Adipose tissue (tissue), 3 donors: ENCODE results near the gene ACP1. TPM values are rescaled to one million over a fixed set of nuclear protein-coding genes. Genes with fewer than 3 reads are reported as not detected.

ENCODE experiments used
- H3K27ac ChIP-seq: one replicate; pipeline ENCODE4 v1.5.1; 2013; ENCODE audit warnings: low read depth, low read length
- WGBS, 3 donors: extraction: QIAGEN DNeasy Blood & Tissue Kit; methylation state at CpG; one replicate each; pipeline ENCODE4 v1.1.7; 2013; 5-methylcytosine and 5-hydroxymethylcytosine counted together
- polyA plus RNA-seq, 3 donors: library from polyadenylated mRNA; stranded (reverse); fragments of 200-250 nt; gene quantifications; one replicate each; pipeline ENCODE4 v1.2.3, GENCODE V29; 2013
- donor health status: healthy with polysubstance abuse.
- donor health status: Bipolar disorder and iron deficiency.
- donor health status: healthy.

ACP1 gene
- polyA plus RNA-seq: 10 to 100 TPM; 58.2 to 77.2 (median 65.4) TPM

GRCh38 chr2:264493-265468, at the start of gene ACP1:
TSS of gene ACP1 (plus strand) at chr2:264947. CDS start at chr2:264965, 18 bp downstream.
- H3K27ac ChIP-seq: no peak within 1 kb of the TSS

GRCh38 chr2:216068-216467, 48.7 kb upstream of the ACP1 start:
- WGBS, 3 donors: 84 to 93% (median 90%) methylated on average over 3 of the region's 3 CpGs
- H3K27ac ChIP-seq: no peak overlapping the region

More at GRCh38 chr2:264493-265468, at the start of gene ACP1:
- 0 to 1% (median 1%) methylated on average over 58 to 73 of the region's 73 CpGs for WGBS, 3 donors

GRCh38 chr2:223451-223850, 41.3 kb upstream of the ACP1 start:
- no peak overlapping the region for H3K27ac ChIP-seq
- WGBS, 3 donors: 75 to 94% (median 91%) methylated on average over 4 of the region's 4 CpGs

GRCh38 chr2:223971-224760, 40.6 kb upstream of the ACP1 start:
- no peak overlapping the region for H3K27ac ChIP-seq
- WGBS, 3 donors: 87 to 93% (median 91%) methylated on average over 6 of the region's 6 CpGs

GRCh38 chr2:228115-228514, 36.6 kb upstream of the ACP1 start:
- 53 to 95% (median 95%) methylated on average over 9 of the region's 9 CpGs for WGBS, 3 donors

GRCh38 chr2:228518-229278, 36.0 kb upstream of the ACP1 start:
- H3K27ac ChIP-seq: no peak overlapping the region
- 73 to 97% (median 96%) methylated on average over 8 of the region's 8 CpGs for WGBS, 3 donors

More at GRCh38 chr2:228115-228514, 36.6 kb upstream of the ACP1 start:
- no peak overlapping the region for H3K27ac ChIP-seq

- no peak overlapping the region for H3K27ac ChIP-seq
- WGBS, 3 donors: 54 to 91% (median 85%) methylated on average over 9 of the region's 9 CpGs
Measured at GRCh38 chr2:231521-232185, 33.1 kb upstream of the ACP1 start.

GRCh38 chr2:233030-233429, 31.7 kb upstream of the ACP1 start:
- WGBS, 3 donors: 77 to 91% (median 88%) methylated on average over 7 of the region's 7 CpGs
- H3K27ac ChIP-seq: no peak overlapping the region

- H3K27ac ChIP-seq: no peak overlapping the region
- WGBS, 3 donors: 48 to 90% (median 89%) methylated on average over 4 of the region's 4 CpGs
Measured at GRCh38 chr2:234421-234820, 30.3 kb upstream of the ACP1 start.

GRCh38 chr2:236993-237539, 27.7 kb upstream of the ACP1 start:
- WGBS, 3 donors: 92 to 96% (median 92%) methylated on average over 6 of the region's 6 CpGs
- no peak overlapping the region for H3K27ac ChIP-seq

- 74 to 79% (median 76%) methylated on average over 6 of the region's 6 CpGs for WGBS, 3 donors
- H3K27ac ChIP-seq: no peak overlapping the region
Measured at GRCh38 chr2:237878-238277, 26.9 kb upstream of the ACP1 start.

GRCh38 chr2:238431-238830, 26.3 kb upstream of the ACP1 start:
- WGBS, 3 donors: 57 to 70% (median 63%) methylated on average over 3 of the region's 3 CpGs
- H3K27ac ChIP-seq: no peak overlapping the region

- WGBS, 3 donors: 85 to 95% (median 89%) methylated on average over 5 of the region's 5 CpGs
- H3K27ac ChIP-seq: no peak overlapping the region
Measured at GRCh38 chr2:238869-239268, 25.9 kb upstream of the ACP1 start.

- WGBS, 3 donors: 91 to 96% (median 94%) methylated on average over 7 of the region's 7 CpGs
- no peak overlapping the region for H3K27ac ChIP-seq
Measured at GRCh38 chr2:244547-244946, 20.2 kb upstream of the ACP1 start.

- 58 to 67% (median 65%) methylated on average over 6 of the region's 6 CpGs for WGBS, 3 donors
- no peak overlapping the region for H3K27ac ChIP-seq
Measured at GRCh38 chr2:246489-247144, 18.1 kb upstream of the ACP1 start.

GRCh38 chr2:248724-249123, 16.0 kb upstream of the ACP1 start:
- 84 to 93% (median 93%) methylated on average over 2 of the region's 2 CpGs for WGBS, 3 donors
- H3K27ac ChIP-seq: no peak overlapping the region

GRCh38 chr2:249538-250042, 15.2 kb upstream of the ACP1 start:
- 75 to 93% (median 92%) methylated on average over 15 of the region's 15 CpGs for WGBS, 3 donors
- H3K27ac ChIP-seq: no peak overlapping the region
